Parathyroid adenoma (tissue), 2 donors: Measurements from ENCODE around the gene NDUFS1.
"Not testable (repeated sequence)": the region's sequence is repeated elsewhere in the genome, so short reads cannot be mapped to it uniquely, and the experiment has no call there.

ENCODE experiments used
- H2AFZ ChIP-seq: fragments of 300-600 bp; sonication (generic); one replicate; pipeline ENCODE4 v1.7.0; 2017; ENCODE audit warnings: antibody characterized with exemption, mild to moderate bottlenecking
- H3K27ac ChIP-seq: fragments of 300-600 bp; sonication (generic); one replicate; pipeline ENCODE4 v1.7.0; 2017
- H3K27me3 ChIP-seq: fragments of 300-600 bp; sonication (generic); one replicate; pipeline ENCODE4 v1.7.0; 2017; ENCODE audit warnings: low read length; ENCODE audit not compliant: control insufficient read depth, insufficient read depth
- H3K36me3 ChIP-seq: fragments of 300-600 bp; sonication (generic); one replicate; pipeline ENCODE4 v1.7.0; 2017; ENCODE audit warnings: low read length; ENCODE audit not compliant: control insufficient read depth, insufficient read depth
- H3K4me1 ChIP-seq: fragments of 300-600 bp; sonication (generic); one replicate; pipeline ENCODE4 v1.7.0; 2017; ENCODE audit warnings: control low read depth
- H3K4me2 ChIP-seq: fragments of 300-600 bp; sonication (generic); one replicate; pipeline ENCODE4 v1.7.0; 2017; ENCODE audit warnings: low read length
- H3K4me3 ChIP-seq: fragments of 300-600 bp; sonication (generic); one replicate; pipeline ENCODE4 v1.7.0; 2017; ENCODE audit warnings: low read depth, low read length
- H3K79me2 ChIP-seq: fragments of 300-600 bp; sonication (generic); one replicate; pipeline ENCODE4 v1.7.0; 2017; ENCODE audit warnings: control low read depth
- H3K9ac ChIP-seq: fragments of 300-600 bp; sonication (generic); one replicate; pipeline ENCODE4 v1.7.0; 2017; ENCODE audit warnings: mild to moderate bottlenecking
- H3K9me3 ChIP-seq: fragments of 300-600 bp; sonication (generic); one replicate; pipeline ENCODE4 v1.7.0; 2017; ENCODE audit warnings: low read length; ENCODE audit not compliant: control insufficient read depth
- CTCF ChIP-seq: fragments of 300-600 bp; sonication (generic); IDR thresholded peaks from one replicate; pipeline ENCODE4 v1.7.0; 2017; ENCODE audit warnings: antibody characterized with exemption, mild to moderate bottlenecking
- donor health status: primary hyperparathyroidism.

The NDUFS1 gene

DNA sequence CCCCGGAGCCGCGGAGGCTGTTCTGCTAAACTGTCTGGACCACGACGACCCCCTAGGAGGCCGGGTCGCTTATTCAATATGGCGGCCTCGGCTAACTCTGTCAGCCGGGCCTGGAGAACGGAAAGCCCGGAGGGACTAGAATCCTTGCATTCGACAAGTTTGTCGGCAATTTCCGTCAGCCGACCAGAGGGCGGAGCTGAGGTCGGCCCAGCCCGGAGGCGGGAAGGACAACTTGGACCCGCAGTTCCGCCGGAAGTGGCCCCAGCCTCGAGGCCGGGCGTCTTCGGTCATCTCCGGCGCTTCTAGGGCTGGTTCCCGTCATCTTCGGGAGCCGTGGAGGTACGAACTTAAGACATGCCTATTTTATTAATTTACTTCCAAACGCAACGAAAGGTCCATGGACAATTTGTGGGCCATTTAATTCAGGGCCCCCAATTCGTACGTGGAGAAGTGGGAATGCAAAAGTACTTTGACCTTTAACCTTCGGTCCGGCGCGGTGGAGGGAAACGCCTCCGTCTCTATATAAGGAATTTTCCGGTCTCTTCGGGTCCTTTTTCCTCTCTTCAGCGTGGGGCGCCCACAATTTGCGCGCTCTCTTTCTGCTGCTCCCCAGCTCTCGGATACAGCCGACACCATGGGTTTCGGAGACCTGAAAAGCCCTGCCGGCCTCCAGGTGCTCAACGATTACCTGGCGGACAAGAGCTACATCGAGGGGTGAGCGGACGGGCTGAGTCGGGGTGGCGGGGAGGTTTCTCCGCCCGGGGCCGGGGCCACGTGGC is at the start of gene NDUFS1, which contains the start of gene EEF1B2:
Gene NDUFS1 (minus strand): TSS at position 99 of the 779 bp plus-strand sequence. CDS start 5,766 bp downstream, outside the sequence.
Gene EEF1B2 (plus strand): TSS at position 550 of the 779 bp plus-strand sequence. CDS start 85 bp downstream, at position 635.
- no peak for TF ChIP-seq CTCF
- no peaks in the 10 kb centered on the region for H3K27me3 ChIP-seq
- H3K36me3 ChIP-seq = no peaks in the 10 kb centered on the region
- H3K4me2 ChIP-seq = peak within 1 kb of the TSS; percentile 94
- H3K4me3 ChIP-seq = peak within 1 kb of the TSS; percentile 91
- H2AFZ ChIP-seq = peak within 1 kb of the TSS; percentile 89
- H3K9ac ChIP-seq = peak within 1 kb of the TSS; percentile 81
- peaks cover 40% of the 10 kb centered on the region for H3K79me2 ChIP-seq
- H3K27ac ChIP-seq = peak within 1 kb of the TSS; percentile 93
- H3K9me3 ChIP-seq = no peaks in the 10 kb centered on the region
- H3K4me1 ChIP-seq = peaks cover 14% of the 10 kb centered on the region

GRCh38 chr2:206208900-206209299 is 49.7 kb upstream of the NDUFS1 start:
- Histone ChIP-seq H3K4me1 (peaks cover 12% of the 10 kb centered on the region), H3K79me2 (no peaks in the 10 kb centered on the region), H3K27ac (no peak overlapping the region), H3K27me3 (no peaks in the 10 kb centered on the region), H3K9ac (no peak overlapping the region), H3K4me3 (no peak overlapping the region), H3K36me3 (no peaks in the 10 kb centered on the region), H3K4me2 (no peak overlapping the region), H2AFZ (no peak overlapping the region), H3K9me3 (no peaks in the 10 kb centered on the region)
- TF ChIP-seq CTCF = no peak

DNA sequence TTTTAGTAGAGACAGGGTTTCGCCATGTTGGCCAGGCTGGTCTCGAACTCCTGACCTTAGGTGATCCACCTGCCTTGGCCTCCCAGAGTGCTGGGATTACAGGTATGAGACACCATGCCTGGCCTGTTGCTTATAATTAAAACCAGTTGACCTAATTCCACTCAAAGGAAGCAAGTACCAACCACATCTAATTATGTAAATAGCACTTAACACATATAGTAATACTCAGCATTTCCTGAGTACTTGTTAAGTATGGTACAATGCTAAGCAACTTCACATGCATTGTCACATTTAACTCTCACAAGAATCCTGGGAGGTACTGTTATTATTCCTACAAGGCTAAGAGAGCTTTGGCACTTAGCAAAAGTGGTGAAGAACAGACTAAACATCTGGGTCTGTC is 48.1 kb upstream of the NDUFS1 start:
- not testable (repeated sequence) for H3K27ac ChIP-seq, H3K27me3 ChIP-seq, H3K9ac ChIP-seq, H3K36me3 ChIP-seq, H3K79me2 ChIP-seq, H3K4me2 ChIP-seq, H2AFZ ChIP-seq, H3K9me3 ChIP-seq, H3K4me3 ChIP-seq
- peaks cover 11% of the 10 kb centered on the region for H3K4me1 ChIP-seq

DNA sequence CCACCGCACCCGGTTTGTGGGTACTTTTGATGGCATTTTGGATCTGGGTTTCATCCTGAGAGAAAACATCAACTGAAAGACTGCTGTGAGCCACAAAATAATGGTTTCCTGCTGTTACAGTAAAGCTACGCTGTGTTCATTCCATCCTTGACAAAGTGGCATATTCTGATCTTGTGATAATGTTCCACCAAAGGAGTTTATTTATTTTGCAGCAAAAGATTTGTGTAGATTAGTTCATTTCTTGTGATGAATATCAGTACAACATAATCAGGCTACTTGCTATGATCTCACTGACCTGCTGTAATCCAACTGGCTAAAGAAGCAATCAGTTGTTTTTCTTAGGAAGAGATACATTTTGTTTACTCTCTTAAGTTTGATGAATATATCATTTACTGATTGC is 45.5 kb upstream of the NDUFS1 start:
- Histone ChIP-seq H3K9ac (no peak overlapping the region), H3K4me3 (no peak overlapping the region), H3K79me2 (no peaks in the 10 kb centered on the region), H3K36me3 (no peaks in the 10 kb centered on the region), H3K27me3 (no peaks in the 10 kb centered on the region), H2AFZ (peak overlapping the region; percentile 9), H3K4me1 (peaks cover 5% of the 10 kb centered on the region), H3K4me2 (no peak overlapping the region), H3K9me3 (no peaks in the 10 kb centered on the region), H3K27ac (no peak overlapping the region)
- no peak for TF ChIP-seq CTCF

GRCh38 chr2:206203331-206203730 is 44.1 kb upstream of the NDUFS1 start:
- Histone ChIP-seq H3K27me3 (no peaks in the 10 kb centered on the region), H3K79me2 (no peaks in the 10 kb centered on the region), H3K4me1 (peaks cover 5% of the 10 kb centered on the region), H3K4me2 (no peak overlapping the region), H3K9me3 (no peaks in the 10 kb centered on the region), H3K9ac (no peak overlapping the region), H3K4me3 (no peak overlapping the region), H3K27ac (no peak overlapping the region), H2AFZ (no peak overlapping the region), H3K36me3 (no peaks in the 10 kb centered on the region)
- TF ChIP-seq CTCF = no peak
